ENCODE measurements around the gene CHPF.
A peak's percentile ranks its signal among the peaks of the same experiment; 100 is the strongest.

Gene CHPF

GRCh38 chr2:219530048-219530963, 13.3 kb downstream of the CHPF start:
- in situ Hi-C loops (cut with HindIII; ENCODE audit: low pct_unique_long_range_greater_than_20kb, low sequenced_read_pairs): no loop called here
- DNase-seq (ENCODE audit: low read depth in 1 of 2, low spot score in 1 of 2): peak; percentile 80 to 86
- no peak for TF ChIP-seq JUND (IDR thresholded peaks at IDR 0.05; ENCODE audit: low read depth)

GRCh38 chr2:219527472-219527871, 16.1 kb downstream of the CHPF start:
- no peak for TF ChIP-seq JUND (IDR thresholded peaks at IDR 0.05; ENCODE audit: low read depth)
- in situ Hi-C loops (cut with HindIII; ENCODE audit: low pct_unique_long_range_greater_than_20kb, low sequenced_read_pairs): no loop called here
- no peak for DNase-seq (ENCODE audit: low read depth in 1 of 2, low spot score in 1 of 2)

DNA sequence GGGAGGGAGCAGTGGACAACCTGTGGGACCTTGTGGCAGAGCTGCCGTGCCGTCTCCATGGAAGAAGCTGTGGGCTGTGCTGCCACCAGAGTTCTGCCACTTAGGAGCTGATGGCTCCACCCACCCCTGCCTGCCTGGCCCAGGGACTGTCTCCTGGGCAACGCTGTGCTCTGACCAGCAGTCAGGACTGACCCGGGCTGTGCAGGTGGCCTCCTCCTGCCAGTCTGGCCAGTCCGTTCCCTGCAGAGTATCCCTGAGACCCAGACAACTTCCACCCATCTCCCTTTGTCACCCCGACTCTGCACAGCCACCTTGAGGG, 16.6 kb downstream of the CHPF start:
- TF ChIP-seq JUND (IDR thresholded peaks at IDR 0.05; ENCODE audit: low read depth): no peak
- DNase-seq (ENCODE audit: low read depth in 1 of 2, low spot score in 1 of 2): peak in 1 of 2 experiments; percentile 32
- in situ Hi-C loops (cut with HindIII; ENCODE audit: low pct_unique_long_range_greater_than_20kb, low sequenced_read_pairs): no loop called here

DNA sequence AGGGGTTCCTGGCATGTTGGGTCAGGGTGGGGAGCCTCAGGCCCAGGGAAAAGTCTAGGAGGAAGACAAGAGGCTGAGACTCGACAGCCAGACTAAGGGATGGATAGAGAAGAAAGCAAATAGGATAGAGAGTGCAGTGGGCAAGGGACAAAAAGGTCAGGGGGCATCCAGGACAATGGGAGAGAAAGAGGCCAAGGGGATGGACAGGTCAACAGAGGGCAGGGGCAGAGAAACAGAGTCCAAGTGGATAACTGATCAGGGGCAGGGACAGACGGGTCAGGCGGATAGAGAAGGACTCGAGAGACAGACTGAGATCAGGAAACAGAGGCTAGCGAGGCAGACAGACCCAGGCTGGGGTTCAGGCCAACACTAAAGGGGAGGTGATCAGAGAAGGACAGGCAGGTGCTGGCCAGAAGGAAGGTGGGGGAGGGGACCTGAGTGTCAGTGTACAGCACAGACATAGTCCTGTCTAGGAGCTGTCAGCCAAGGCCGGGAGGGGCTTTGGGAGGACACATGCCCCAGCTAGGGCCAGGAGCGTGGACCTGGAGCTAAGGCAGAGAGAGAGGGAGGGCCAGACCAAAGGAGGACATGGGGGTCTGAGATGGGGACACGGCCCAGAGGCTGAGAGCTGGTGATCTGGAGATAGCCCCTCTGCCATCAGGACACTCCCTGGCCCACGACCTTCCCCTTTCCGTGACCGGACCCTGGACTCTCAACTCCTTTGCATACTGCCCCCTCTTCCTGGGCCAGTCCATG, 17.1 kb downstream of the CHPF start:
- in situ Hi-C loops (cut with HindIII; ENCODE audit: low pct_unique_long_range_greater_than_20kb, low sequenced_read_pairs): no loop called here
- TF ChIP-seq JUND (IDR thresholded peaks at IDR 0.05; ENCODE audit: low read depth): no peak
- no peak for DNase-seq (ENCODE audit: low read depth in 1 of 2, low spot score in 1 of 2)

DNA sequence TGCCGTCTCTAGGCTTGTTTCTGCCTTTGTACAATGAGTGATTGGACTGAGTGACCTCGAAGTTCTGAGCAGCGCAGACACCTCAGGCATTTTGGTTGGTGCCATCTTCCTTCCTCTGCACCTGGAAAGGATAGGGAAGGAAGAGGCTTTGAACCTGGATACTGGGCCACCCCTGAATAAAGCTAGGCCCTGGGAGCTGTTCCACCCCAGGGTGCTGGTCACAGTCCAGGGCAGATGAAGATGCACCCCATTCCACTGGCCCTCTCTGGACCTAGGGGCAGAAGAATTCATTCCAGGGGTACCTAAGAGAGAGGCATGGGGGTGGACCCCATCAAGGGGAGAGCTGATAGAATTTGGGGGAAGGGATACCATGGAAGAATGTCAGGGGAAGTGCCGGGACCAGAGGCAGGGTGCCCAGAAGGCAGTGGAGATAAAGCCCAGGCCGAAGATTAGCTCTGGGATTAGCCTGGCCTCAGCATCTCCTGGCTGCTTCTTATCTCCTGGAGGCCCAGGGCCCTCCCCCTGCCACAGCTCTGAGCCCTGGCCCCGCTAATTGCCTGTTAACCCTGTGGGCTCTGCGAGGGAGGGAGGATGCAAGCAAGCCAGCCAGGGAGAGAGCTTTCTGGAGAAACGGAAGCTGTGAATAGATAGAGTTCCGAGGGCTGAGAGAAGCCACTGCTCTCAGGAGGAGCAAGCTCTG, 17.9 kb downstream of the CHPF start:
- TF ChIP-seq JUND (IDR thresholded peaks at IDR 0.05; ENCODE audit: low read depth): no peak
- no peak for DNase-seq (ENCODE audit: low read depth in 1 of 2, low spot score in 1 of 2)
- in situ Hi-C loops (cut with HindIII; ENCODE audit: low pct_unique_long_range_greater_than_20kb, low sequenced_read_pairs): no loop called here

DNA sequence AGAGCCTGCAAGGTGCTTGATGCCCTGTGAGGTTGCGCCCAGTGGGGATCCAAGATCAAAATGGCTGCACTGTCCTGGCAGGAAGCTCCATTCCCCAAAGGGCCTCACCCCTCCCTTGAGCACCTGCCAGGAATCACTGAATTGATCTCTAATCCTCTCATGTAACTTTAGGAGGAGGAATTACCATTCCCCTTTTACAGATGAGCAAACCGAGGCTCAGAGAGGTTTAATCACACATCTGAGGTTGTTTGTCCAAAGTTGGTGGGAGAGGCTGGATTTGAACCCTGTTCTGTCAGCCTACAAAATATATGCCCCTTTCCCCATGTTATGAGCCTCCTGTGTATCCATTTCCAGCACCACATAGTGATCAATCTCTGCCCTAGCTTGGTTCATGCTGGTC, 18.8 kb downstream of the CHPF start:
- no peak for DNase-seq (ENCODE audit: low read depth in 1 of 2, low spot score in 1 of 2)
- in situ Hi-C loops (cut with HindIII; ENCODE audit: low pct_unique_long_range_greater_than_20kb, low sequenced_read_pairs): no loop called here
- TF ChIP-seq JUND (IDR thresholded peaks at IDR 0.05; ENCODE audit: low read depth): no peak

DNA sequence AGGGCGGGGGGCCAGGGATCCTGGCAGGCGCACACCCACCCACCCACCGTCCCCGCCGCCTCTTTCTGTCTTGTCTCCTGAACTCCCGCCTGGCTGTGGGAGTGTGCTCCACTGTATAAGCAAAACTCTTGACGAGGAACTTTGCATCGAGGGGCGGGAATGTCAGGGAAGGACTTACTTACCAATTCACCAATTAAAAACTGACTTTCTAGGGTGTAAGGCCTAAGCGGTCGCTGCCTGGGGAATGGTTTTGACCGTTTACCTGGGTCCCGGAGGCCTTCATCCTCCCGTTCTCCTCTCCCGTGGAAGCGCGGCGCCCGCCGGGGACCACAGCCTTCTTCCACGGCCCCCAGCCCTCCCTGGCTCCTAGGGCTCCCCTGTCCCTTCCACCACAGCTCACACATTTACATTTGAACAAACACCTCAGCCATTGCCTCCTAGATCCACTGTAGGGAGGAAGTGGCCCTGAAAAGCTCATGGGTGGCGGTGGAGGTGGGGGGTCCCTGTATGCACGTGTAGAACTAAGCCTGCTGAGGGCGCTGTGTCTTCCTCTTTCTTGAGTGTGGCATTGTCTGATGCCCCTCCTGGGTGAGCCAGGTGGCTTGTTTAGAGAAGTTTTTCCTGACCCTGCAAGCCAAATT, 20.5 kb downstream of the CHPF start:
- in situ Hi-C loops (cut with HindIII; ENCODE audit: low pct_unique_long_range_greater_than_20kb, low sequenced_read_pairs): no loop called here
- no peak for DNase-seq (ENCODE audit: low read depth in 1 of 2, low spot score in 1 of 2)
- no peak for TF ChIP-seq JUND (IDR thresholded peaks at IDR 0.05; ENCODE audit: low read depth)

DNA sequence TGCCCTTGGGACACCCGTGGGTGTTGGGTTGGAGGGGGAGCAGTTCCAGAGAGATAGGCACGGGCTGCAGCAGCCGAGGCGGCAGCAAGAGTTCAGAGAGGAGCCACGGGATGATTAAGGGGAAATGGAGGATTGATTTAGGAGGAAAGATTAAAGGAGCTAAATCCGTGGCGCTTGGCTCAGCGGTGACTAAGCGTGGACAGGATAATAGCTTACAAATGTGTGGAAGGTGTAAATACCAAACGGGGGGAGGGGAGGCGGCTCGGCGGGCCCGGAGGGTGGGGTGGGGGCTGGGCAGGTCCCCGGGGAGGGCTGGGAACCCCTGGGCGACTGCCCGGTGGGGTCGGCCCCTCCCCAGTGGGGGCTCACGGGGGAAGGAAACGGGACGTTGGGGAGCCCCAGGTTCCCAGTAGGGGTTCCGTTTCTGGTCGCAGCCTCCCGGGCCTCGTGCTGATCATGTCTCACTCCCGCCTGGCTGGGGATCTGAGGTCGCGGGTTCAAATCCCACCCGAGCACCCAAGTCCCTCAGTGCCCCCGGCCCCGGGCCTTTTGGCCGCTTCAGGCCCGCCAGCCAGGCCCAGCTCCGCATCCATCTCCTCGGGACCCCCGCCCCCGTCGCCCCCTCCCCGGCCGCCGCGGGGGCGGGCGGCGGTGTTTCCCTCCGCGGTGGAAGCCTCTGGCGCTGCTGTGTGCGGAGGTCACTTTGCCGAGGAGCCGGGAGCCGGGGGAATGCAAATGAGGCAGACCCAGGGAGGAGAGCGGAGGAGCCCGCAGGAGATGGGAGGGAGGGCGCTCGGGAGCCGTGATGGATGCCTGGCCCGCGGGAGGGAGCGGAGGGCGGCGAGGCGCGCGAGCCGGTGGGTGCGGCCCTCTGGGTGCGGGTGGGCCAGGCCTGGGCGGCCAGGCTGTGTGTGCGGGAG, 21.2 kb downstream of the CHPF start:
- DNase-seq (ENCODE audit: low read depth in 1 of 2, low spot score in 1 of 2): no peak
- no peak for TF ChIP-seq JUND (IDR thresholded peaks at IDR 0.05; ENCODE audit: low read depth)
- in situ Hi-C loops (cut with HindIII; ENCODE audit: low pct_unique_long_range_greater_than_20kb, low sequenced_read_pairs): no loop called here

DNA sequence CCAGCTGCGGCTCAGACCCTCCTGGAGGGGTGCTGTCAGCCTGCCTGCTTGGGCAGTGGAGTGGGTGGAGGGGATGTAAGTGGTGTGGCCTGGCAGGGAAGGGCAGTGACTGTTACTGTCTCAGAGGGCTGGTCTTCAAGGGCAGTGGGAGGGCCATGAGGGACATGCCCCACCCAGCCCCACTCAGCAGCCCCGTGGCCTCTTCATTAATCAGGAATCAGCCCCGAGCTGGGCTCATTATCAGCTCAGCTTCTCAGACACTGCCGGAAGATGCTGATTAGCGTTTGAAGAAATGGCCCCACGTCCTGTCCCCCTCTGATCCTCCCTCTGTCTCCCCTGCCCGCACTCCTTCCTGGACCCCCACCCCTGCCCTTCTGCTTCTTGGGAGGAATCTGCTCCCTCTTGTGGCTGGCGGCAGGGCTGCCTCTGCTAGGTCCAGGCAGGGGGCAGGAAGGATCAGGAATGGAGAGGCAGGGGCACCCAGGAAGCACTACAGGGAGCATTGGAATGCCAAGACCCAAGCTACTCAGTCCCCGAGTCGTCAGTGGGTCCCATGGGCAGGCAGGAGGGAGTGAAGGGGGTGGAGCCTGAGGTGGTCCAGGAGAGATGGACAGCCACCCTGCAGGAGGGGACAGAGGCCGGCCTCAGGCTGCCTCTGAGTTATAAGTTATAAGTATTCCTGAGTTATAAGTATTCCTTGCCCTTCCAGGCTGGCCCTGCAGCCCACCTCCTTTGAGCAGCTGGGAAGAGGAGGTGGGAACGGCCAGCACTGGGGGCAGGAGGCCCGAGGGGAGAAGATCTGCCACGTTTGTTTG, 22.3 kb downstream of the CHPF start:
- no peak for TF ChIP-seq JUND (IDR thresholded peaks at IDR 0.05; ENCODE audit: low read depth)
- peak in 1 of 2 experiments; percentile 61 for DNase-seq (ENCODE audit: low read depth in 1 of 2, low spot score in 1 of 2)
- in situ Hi-C loops (cut with HindIII; ENCODE audit: low pct_unique_long_range_greater_than_20kb, low sequenced_read_pairs): no loop called here

DNA sequence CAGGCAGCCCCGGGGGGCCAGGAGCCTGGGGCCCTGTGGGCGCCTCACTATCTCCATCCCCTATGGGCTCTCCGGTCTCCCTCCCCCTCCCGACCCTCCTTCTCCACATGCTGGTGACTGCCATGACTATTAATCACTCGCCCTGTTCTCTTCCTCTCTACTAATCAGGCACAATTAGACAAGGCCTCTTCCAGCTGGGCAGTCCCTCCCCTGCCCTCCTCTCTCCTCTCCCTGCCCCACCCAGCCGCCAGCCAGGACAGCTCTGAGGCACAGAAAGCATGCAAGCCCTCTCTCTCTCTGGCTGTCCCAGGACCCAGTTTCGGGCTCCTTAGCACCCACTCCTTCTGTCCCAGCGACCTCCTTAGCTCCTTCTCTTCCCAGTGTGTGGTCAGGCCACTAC, 23.5 kb downstream of the CHPF start:
- no peak for DNase-seq (ENCODE audit: low read depth in 1 of 2, low spot score in 1 of 2)
- in situ Hi-C loops (cut with HindIII; ENCODE audit: low pct_unique_long_range_greater_than_20kb, low sequenced_read_pairs): no loop called here
- TF ChIP-seq JUND (IDR thresholded peaks at IDR 0.05; ENCODE audit: low read depth): no peak

DNA sequence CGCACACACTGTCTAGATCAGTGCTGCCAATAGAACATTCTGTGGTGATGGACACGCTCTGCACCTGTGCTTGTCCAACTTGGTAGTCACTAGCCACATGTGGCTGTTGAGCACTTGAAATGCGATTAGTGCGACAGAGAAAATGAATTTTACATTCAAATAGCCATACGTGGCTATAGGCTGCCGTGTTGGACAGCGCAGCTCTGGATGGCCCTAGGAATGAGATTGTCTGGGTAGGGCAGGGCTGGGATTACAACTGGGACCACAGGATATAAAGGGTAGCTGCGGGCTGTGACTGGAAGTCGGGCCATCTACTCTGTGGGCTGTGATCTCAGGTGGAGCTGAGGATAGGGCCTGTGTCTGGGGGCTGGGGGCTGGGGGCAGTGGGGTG, 24.1 kb downstream of the CHPF start:
- no peak for DNase-seq (ENCODE audit: low read depth in 1 of 2, low spot score in 1 of 2)
- in situ Hi-C loops (cut with HindIII; ENCODE audit: low pct_unique_long_range_greater_than_20kb, low sequenced_read_pairs): no loop called here
- TF ChIP-seq JUND (IDR thresholded peaks at IDR 0.05; ENCODE audit: low read depth): no peak
